HepG2 (cell line): Measurements from ENCODE around the gene TIMP3. TPM values are rescaled to one million over a fixed set of nuclear protein-coding genes. Genes with fewer than 3 reads are reported as not detected.
A peak's percentile ranks its signal among the peaks of the same experiment; 100 is the strongest.

Experiments used
- ATAC-seq: fragments of 200-7000 bp; cut with Tn5 transposase; 3 replicates; pipeline ENCODE4 v1.9.1; 2020; ENCODE audit warnings: mild to moderate bottlenecking, moderate library complexity
- BruUV-seq: library from RNA; stranded (reverse); fragments of 400-500 nt; replicated peaks from 2 replicates; lab custom pipeline; 2021; lab: Mats Ljungman, UMichigan
- CTCF ChIA-PET: fragments of 300-600 bp; formaldehyde crosslinking; extraction: SDS; loops from one replicate; lab custom pipeline; 2021; ENCODE audit warnings: low total read pairs, inconsistent platforms, low intra/inter-chr PET ratio; lab: Yijun Ruan, JAX
- POLR2A ChIA-PET: fragments of 350-600 bp; sonication (Branson Sonifier 250); formaldehyde crosslinking; loops from one replicate; lab custom pipeline; 2020; ENCODE audit warnings: antibody characterized with exemption, inconsistent platforms; lab: Yijun Ruan, JAX
- DNase-seq: peaks from one replicate; pipeline ENCODE4 v3.0.0-alpha.2; 2015; ENCODE audit warnings: low spot score
- FAIRE-seq: peaks from 3 replicates; lab custom pipeline; 2011; peaks lifted over from hg19 to GRCh38; lab: Jason Lieb, UNC
- H2AFZ ChIP-seq: one replicate; pipeline ENCODE4 v1.6.1; 2011; ENCODE audit warnings: low read length, inconsistent platforms
- H3K27ac ChIP-seq: fragments of 300-600 bp; 3 replicates; pipeline ENCODE4 v1.8.0; 2011; ENCODE audit warnings: mixed run types, mild to moderate bottlenecking, mixed read lengths, low read length, inconsistent platforms; ENCODE audit not compliant: insufficient read depth; ENCODE audit errors: extremely low read length
- H3K27me3 ChIP-seq, 2 experiments: fragments of 200-600 bp in 1 of 2; 2 replicates in 1 of 2; 3 replicates in 1 of 2; pipeline versions ENCODE4 v1.6.0 to v1.8.0; 2011; ENCODE audit warnings: low read length in 2 of 2, mild to moderate bottlenecking in 2 of 2, moderate library complexity in 2 of 2, inconsistent platforms in 1 of 2; ENCODE audit not compliant: insufficient read depth in 2 of 2, control insufficient read depth in 1 of 2
- H3K36me3 ChIP-seq, 2 experiments: fragments of 200-600 bp in 1 of 2; replicated peaks in 1 of 2; 2 replicates in 1 of 2; 3 replicates in 1 of 2; pipeline versions ENCODE4 v1.5.1 to v1.8.0; 2011; ENCODE audit warnings: low read length in 2 of 2, inconsistent platforms in 1 of 2; ENCODE audit not compliant: insufficient read depth in 2 of 2, control insufficient read depth in 1 of 2
- H3K4me1 ChIP-seq: 2 replicates; pipeline ENCODE4 v1.5.1; 2012; ENCODE audit warnings: low read length, inconsistent platforms; ENCODE audit not compliant: insufficient read depth
- H3K4me2 ChIP-seq: 2 replicates; pipeline ENCODE4 v1.6.0; 2011; ENCODE audit warnings: low read depth, low read length, inconsistent platforms
- H3K4me3 ChIP-seq, 3 experiments: fragments of 200-600 bp in 1 of 3; sonication (generic), shearing (Covaris generic) in 1 of 3; replicated peaks in 1 of 3; 2 replicates each; pipeline ENCODE4 v1.5.1; 2011 to 2016; ENCODE audit warnings: low read length in 3 of 3, inconsistent platforms in 2 of 3, low read depth in 2 of 3, mild to moderate bottlenecking in 2 of 3, control low read depth in 1 of 3, mixed read lengths in 1 of 3; ENCODE audit not compliant: insufficient read depth in 1 of 3
- H3K79me2 ChIP-seq: one replicate; pipeline ENCODE4 v1.6.1; 2011; ENCODE audit warnings: low read length, inconsistent platforms; ENCODE audit not compliant: insufficient read depth
- H3K9ac ChIP-seq: 2 replicates; pipeline ENCODE4 v1.6.0; 2011; ENCODE audit warnings: mild to moderate bottlenecking, low read depth, low read length, inconsistent platforms; ENCODE audit not compliant: insufficient read depth
- H3K9me3 ChIP-seq: 2 replicates; pipeline ENCODE4 v1.5.1; 2012; ENCODE audit warnings: mild to moderate bottlenecking, low read length
- H4K20me1 ChIP-seq: 2 replicates; pipeline ENCODE4 v1.6.0; 2011; ENCODE audit warnings: inconsistent platforms, mild to moderate bottlenecking, low read length, moderate library complexity; ENCODE audit not compliant: insufficient read depth
- KDM3A ChIP-seq: IDR thresholded peaks from 2 replicates; pipeline ENCODE4 v1.6.1; 2018; ENCODE audit warnings: low read depth, missing compliant biosample characterization
- RBM22 ChIP-seq: fragments of 200-400 bp; formaldehyde crosslinking; optimal IDR thresholded peaks from 2 replicates; pipeline ENCODE3; 2017; ENCODE audit warnings: mild to moderate bottlenecking, low read length, moderate library complexity
- ZNF263 ChIP-seq: sonication (generic); formaldehyde crosslinking; IDR thresholded peaks from 2 replicates; pipeline ENCODE4 v1.4.0; 2020; ENCODE audit warnings: missing genetic modification reagents
- ZNF878 ChIP-seq: sonication (generic); formaldehyde crosslinking; IDR thresholded peaks from 2 replicates; pipeline ENCODE4 v1.8.1; 2023; ENCODE audit warnings: mild to moderate bottlenecking, missing genetic modification reagents, moderate library complexity
- ZSCAN12 ChIP-seq: sonication (generic); formaldehyde crosslinking; IDR thresholded peaks from 2 replicates; pipeline ENCODE4 v1.9.0; 2021; ENCODE audit warnings: mild to moderate bottlenecking, missing genetic modification reagents
- WGBS: methylation state at CpG from one replicate; pipeline ENCODE4 v1.1.6; 2017; ENCODE audit warnings: low lambda C conversion rate; 5-methylcytosine and 5-hydroxymethylcytosine counted together
- in situ Hi-C: cut with HindIII; loops from 2 replicates; pipeline ENCODE4 v1.10.0; 2017; ENCODE audit warnings: low pct_unique_long_range_greater_than_20kb; ENCODE audit not compliant: extremely low pct_ligation_motif_present
- intact Hi-C: fragments of 100-400 bp; cut with micrococcal nuclease; formaldehyde crosslinking; loops from one replicate; pipeline ENCODE4 v1.10.0; 2022; ENCODE audit not compliant: unreplicated experiment
- polyA plus RNA-seq, 8 experiments: library from polyadenylated mRNA; depleted of rRNA in 3 of 8; stranded (reverse) in 7 of 8; unstranded in 1 of 8; fragments of >200 nt; fragmentation: Illumina TruSeq in 4 of 8; extraction: Trizol in 4 of 8; gene quantifications; 2 replicates each; pipeline versions ENCODE4 v1.2.1 to v1.2.3, GENCODE V29; 2011 to 2016; ENCODE audit warnings: low read depth in 4 of 8, missing spikeins in 1 of 8, mixed read lengths in 1 of 8; ENCODE audit not compliant: insufficient read depth in 1 of 8
- total RNA-seq, 5 experiments: library from RNA; depleted of rRNA; stranded (reverse); fragments of >200 nt; fragmentation: Illumina TruSeq; extraction: Trizol; gene quantifications; 2 replicates each; pipeline ENCODE4 v1.2.3, GENCODE V29; 2016; ENCODE audit warnings: low read depth in 1 of 5
- TF ChIP-seq, protein P1 (sequence below): IDR thresholded peaks from 2 replicates; pipeline ENCODE4 v1.6.1; 2016; ENCODE audit warnings: missing biosample characterization, missing genetic modification reagents, low read depth

Gene TIMP3
- total and polyA plus RNA-seq, 2 of the 13 experiments (the other 11 are each of a cell fraction or from before 2014, with no cell fraction given) = 57.3 to 86.6 TPM

DNA sequence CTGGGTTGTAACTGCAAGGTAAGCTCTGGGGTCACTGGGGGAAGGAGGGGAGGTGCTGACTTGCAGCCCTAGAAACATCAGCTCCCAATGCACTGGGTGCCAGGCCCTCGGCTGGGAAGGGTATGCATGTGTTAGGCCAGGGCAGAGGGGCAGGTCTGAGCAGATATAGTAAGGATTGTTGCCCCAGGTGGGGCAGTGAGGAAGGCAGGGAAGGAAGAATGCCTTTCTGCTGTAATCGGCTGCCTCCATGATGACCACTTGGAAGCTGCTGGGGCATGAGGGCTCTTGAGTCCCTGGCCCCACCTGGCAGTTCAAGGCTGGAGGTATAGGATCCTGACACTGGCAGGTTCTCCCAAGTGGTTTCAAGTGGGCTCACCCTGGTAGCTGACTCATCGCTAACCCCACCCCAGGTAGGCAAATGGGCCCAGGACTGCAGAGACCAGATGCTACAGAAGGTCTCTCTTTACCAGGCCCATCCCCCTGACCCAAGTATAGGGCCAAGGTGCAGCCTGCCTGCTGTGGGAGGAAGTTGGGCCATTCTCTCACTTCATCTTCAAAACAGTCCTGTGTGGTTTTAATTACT is 56.7 kb downstream of the TIMP3 start:
- H2AFZ ChIP-seq = no peak overlapping the region
- H3K9ac ChIP-seq = no peak overlapping the region
- no peak overlapping the region for H3K27ac ChIP-seq
- peaks cover 18 to 77% of the 10 kb centered on the region in 2 experiments for H3K36me3 ChIP-seq
- TF ChIP-seq ZNF263 (CRISPR knock-in tag) (no peak), KDM3A (CRISPR knock-in tag) (no peak), RBM22 (peak; percentile 3), ZSCAN12 (CRISPR knock-in tag) (no peak)
- TF ChIP-seq, protein P1, sequence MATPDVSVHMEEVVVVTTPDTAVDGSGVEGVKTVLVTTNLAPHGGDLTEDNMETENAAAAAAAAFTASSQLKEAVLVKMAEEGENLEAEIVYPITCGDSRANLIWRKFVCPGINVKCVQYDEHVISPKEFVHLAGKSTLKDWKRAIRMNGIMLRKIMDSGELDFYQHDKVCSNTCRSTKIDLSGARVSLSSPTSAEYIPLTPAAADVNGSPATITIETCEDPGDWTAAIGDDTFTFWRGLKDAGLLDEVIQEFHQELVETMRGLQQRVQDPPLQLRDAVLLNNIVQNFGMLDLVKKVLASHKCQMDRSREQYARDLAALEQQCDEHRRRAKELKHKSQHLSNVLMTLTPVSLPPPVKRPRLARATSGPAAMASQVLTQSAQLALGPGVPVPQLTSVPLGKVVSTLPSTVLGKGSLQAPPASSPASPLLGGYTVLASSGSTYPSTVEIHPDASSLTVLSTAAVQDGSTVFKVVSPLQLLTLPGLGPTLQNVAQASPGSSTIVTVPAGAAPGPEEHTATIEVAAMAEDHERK = no peak
- ChIA-PET CTCF (no interaction called here), POLR2A (no interaction called here)
- H3K9me3 ChIP-seq = no peaks in the 10 kb centered on the region
- no peak overlapping the region for H3K4me3 ChIP-seq
- H3K79me2 ChIP-seq = no peaks in the 10 kb centered on the region
- 100% methylated on average over 2 of the region's 3 CpGs for WGBS
- no peaks in the 10 kb centered on the region for H3K4me1 ChIP-seq
- H3K4me2 ChIP-seq = no peak overlapping the region
- BruUV-seq = no TSS peak
- peaks cover 3% of the 10 kb centered on the region; the same call in 1 of the 2 replicates for H4K20me1 ChIP-seq
- DNase-seq (no peak), FAIRE-seq (no peak), ATAC-seq (no peak)
- H3K27me3 ChIP-seq = no peaks in the 10 kb centered on the region
- intact Hi-C loops (no loop called here), in situ Hi-C loops (no loop called here)

DNA sequence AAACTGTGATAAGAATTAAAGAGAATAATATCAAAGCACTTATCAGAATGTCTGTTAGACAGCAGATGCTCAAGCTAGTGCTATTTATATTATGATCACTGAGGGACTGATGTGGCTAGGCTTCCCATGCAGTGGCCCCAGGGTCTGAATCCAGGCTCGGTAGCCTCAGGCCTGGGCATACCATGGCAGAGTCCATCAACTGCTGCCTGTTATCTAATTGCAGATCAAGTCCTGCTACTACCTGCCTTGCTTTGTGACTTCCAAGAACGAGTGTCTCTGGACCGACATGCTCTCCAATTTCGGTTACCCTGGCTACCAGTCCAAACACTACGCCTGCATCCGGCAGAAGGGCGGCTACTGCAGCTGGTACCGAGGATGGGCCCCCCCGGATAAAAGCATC is 57.5 kb downstream of the TIMP3 start:
- no TSS peak for BruUV-seq
- H3K36me3 ChIP-seq = peaks cover 18 to 72% of the 10 kb centered on the region in 2 experiments
- no peak overlapping the region for H3K4me3 ChIP-seq
- H3K27me3 ChIP-seq = no peaks in the 10 kb centered on the region
- TF ChIP-seq ZNF878 (no peak), RBM22 (peak; percentile 12)
- no peaks in the 10 kb centered on the region for H3K79me2 ChIP-seq
- no peak for DNase-seq
- H4K20me1 ChIP-seq = peaks cover 3% of the 10 kb centered on the region; the same call in 1 of the 2 replicates
- in situ Hi-C loops (no loop called here), intact Hi-C loops (no loop called here)
- CTCF ChIA-PET = no interaction called here
- H3K9ac ChIP-seq = no peak overlapping the region
- no peak overlapping the region for H3K4me2 ChIP-seq
- no peak overlapping the region for H2AFZ ChIP-seq
- WGBS = 92% methylated on average over 8 of the region's 9 CpGs
- no peak for FAIRE-seq
- POLR2A ChIA-PET = no interaction called here
- H3K4me1 ChIP-seq = no peaks in the 10 kb centered on the region
- H3K9me3 ChIP-seq = no peaks in the 10 kb centered on the region
- no peak for ATAC-seq
- no peak overlapping the region for H3K27ac ChIP-seq
